Measurements from ENCODE around the gene SGTB.

Gene SGTB

DNA sequence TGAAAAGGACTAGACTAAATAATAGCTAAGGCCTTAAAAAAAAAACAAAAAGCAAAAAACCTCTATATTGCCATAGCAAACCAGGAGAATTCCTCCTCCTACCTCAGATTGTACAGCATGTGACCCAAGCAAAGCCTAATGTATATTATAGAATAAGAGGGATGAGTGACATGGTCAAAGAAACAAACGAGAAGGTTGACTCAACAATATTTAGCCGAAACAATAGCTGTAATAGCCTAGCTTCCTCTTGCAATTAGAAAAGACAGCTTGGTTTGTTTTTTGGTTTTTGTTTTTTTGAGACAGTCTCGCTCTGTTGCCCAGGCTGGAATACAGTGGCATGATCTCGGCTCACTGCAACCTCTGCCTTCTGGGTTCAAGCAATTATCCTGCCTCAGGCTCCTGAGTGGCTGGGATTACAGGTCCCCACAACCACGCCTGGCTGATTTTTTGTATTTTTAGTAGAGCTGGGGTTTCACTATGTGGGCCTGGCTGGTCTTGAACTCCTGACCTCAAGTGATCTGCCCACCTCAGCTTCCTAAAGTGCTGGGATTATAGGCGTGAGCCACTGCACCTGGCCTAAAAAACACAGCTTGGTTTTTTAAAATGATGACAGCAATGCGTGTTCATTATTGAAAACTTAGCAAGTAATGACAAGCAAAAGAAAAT, 5.7 kb upstream of the SGTB start:
- TF ChIP-seq TAF1 (IDR thresholded peaks at IDR 0.05; ENCODE audit: low read depth) (no peak), RAD21 (IDR thresholded peaks at IDR 0.05; ENCODE audit: low read depth) (no peak), REST (IDR thresholded peaks at IDR 0.05; ENCODE audit: low read depth) (no peak), NFIC (IDR thresholded peaks at IDR 0.05) (no peak), TEAD4 (IDR thresholded peaks at IDR 0.05) (no peak), EGR1 (IDR thresholded peaks at IDR 0.05) (no peak), CREB1 (IDR thresholded peaks at IDR 0.05; ENCODE audit: low read depth) (no peak), EP300 (IDR thresholded peaks at IDR 0.05; ENCODE audit: borderline replicate concordance) (no peak), TCF12 (IDR thresholded peaks at IDR 0.05; ENCODE audit: low read depth) (no peak)
- TF ChIP-seq, protein P1, sequence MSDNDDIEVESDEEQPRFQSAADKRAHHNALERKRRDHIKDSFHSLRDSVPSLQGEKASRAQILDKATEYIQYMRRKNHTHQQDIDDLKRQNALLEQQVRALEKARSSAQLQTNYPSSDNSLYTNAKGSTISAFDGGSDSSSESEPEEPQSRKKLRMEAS (IDR thresholded peaks at IDR 0.05) = no peak

DNA sequence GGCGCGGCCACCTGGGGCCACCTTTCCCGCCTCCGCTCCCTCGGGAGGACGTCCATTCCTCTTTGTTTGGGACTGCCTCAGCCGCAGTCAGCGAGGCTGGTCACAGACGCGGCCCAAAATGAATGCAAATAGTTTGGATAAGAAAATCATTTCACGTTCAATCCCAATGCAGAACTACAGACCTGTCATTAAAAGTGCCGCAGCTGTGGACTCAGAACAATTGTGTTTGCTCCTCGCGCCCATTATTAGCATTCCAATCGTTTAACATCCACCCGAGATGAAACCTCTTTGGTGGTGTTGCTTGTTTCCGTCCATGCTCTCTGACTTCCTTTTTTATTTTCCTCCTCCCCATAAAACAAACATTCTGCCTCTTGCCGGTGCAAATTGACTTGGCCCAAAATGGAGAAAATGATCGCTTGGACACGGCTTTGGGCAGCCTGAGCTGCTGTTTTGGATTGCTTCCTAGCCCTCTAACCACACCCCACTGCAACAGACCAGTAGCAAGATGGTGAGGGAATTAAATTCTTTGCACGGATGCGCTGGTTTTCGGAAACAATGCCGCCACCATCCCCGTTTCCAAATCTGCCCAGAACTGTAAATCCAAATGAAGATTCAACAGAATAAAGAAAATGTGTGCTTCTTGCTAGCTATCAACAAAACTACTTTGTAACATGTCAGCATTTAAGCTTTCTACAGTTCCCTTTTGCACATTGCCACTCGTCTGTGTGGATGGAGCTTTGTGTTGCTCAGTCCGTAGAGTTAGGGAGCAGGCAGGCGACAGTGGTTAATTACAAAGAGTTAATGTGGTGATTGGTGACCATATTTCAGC, 880 bp upstream of the SGTB start:
- TF ChIP-seq FOXM1 (IDR thresholded peaks at IDR 0.05; ENCODE audit: borderline replicate concordance, low read depth) (no peak), ZBTB7A (IDR thresholded peaks at IDR 0.05; ENCODE audit: low read depth) (no peak), TAF1 (IDR thresholded peaks at IDR 0.05; ENCODE audit: low read depth) (no peak), NFIC (IDR thresholded peaks at IDR 0.05) (no peak), EGR1 (IDR thresholded peaks at IDR 0.05) (no peak), TCF12 (IDR thresholded peaks at IDR 0.05; ENCODE audit: low read depth) (peak; percentile 30; the same call in 1 of the 2 replicates), CREB1 (IDR thresholded peaks at IDR 0.05; ENCODE audit: low read depth) (no peak), EP300 (IDR thresholded peaks at IDR 0.05; ENCODE audit: borderline replicate concordance) (no peak), USF1 (IDR thresholded peaks at IDR 0.05) (no peak), TEAD4 (IDR thresholded peaks at IDR 0.05) (no peak), RAD21 (IDR thresholded peaks at IDR 0.05; ENCODE audit: low read depth) (no peak), YY1 (IDR thresholded peaks at IDR 0.05; ENCODE audit: low read depth) (peak; percentile 25; the same call in 1 of the 2 replicates), REST (IDR thresholded peaks at IDR 0.05; ENCODE audit: low read depth) (no peak), CEBPB (IDR thresholded peaks at IDR 0.05) (no peak)
- TF ChIP-seq, protein P1 (IDR thresholded peaks at IDR 0.05) = peak; percentile 63; the same call in 1 of the 2 replicates

- TF ChIP-seq YY1 (IDR thresholded peaks at IDR 0.05; ENCODE audit: low read depth) = no peak
- TF ChIP-seq TCF12 (IDR thresholded peaks at IDR 0.05; ENCODE audit: low read depth) = no peak
- TF ChIP-seq USF1 (IDR thresholded peaks at IDR 0.05) = no peak
Observed at GRCh38 chr5:65721050-65721719, 724 bp downstream of the SGTB start.

- TF ChIP-seq CREB1 (IDR thresholded peaks at IDR 0.05; ENCODE audit: low read depth) (no peak), USF1 (IDR thresholded peaks at IDR 0.05) (no peak), RAD21 (IDR thresholded peaks at IDR 0.05; ENCODE audit: low read depth) (no peak), CEBPB (IDR thresholded peaks at IDR 0.05) (no peak), YY1 (IDR thresholded peaks at IDR 0.05; ENCODE audit: low read depth) (no peak), EP300 (IDR thresholded peaks at IDR 0.05; ENCODE audit: borderline replicate concordance) (no peak), ZBTB7A (IDR thresholded peaks at IDR 0.05; ENCODE audit: low read depth) (no peak)
Observed at GRCh38 chr5:65718576-65719310, 3.2 kb downstream of the SGTB start.

Measured in Ishikawa (cell line).